GM12874 (cell line): ENCODE measurements around the gene STAB1.

Experiments used
- CTCF ChIP-seq: IDR thresholded peaks from 2 replicates; pipeline ENCODE4 v1.5.1; 2011; ENCODE audit warnings: low read depth, mild to moderate bottlenecking, control low read depth, low read length, moderate library complexity; ENCODE audit not compliant: insufficient read depth

STAB1 gene

GRCh38 chr3:52483577-52484381 is 11.4 kb upstream of the STAB1 start:
- no peak for TF ChIP-seq CTCF

- TF ChIP-seq CTCF = no peak
Observed at GRCh38 chr3:52484680-52485461, 10.3 kb upstream of the STAB1 start.

- TF ChIP-seq CTCF = no peak
Observed at GRCh38 chr3:52487050-52487787, 7.9 kb upstream of the STAB1 start.

- no peak for TF ChIP-seq CTCF
Observed at GRCh38 chr3:52487788-52488691, 7.1 kb upstream of the STAB1 start.

GRCh38 chr3:52488746-52489145 is 6.4 kb upstream of the STAB1 start:
- TF ChIP-seq CTCF = no peak

GRCh38 chr3:52489453-52489852 is 5.7 kb upstream of the STAB1 start:
- TF ChIP-seq CTCF = no peak
